GM19240 (cell line): ENCODE measurements around the gene SGCD.

Experiments used
- DNase-seq: peaks from one replicate; pipeline ENCODE4 v3.0.0; 2011; ENCODE audit warnings: low spot score; ENCODE audit not compliant: insufficient read length

The SGCD gene

GRCh38 chr5:156505101-156505500 is 178.1 kb downstream of the SGCD start:
- no peak for DNase-seq

GRCh38 chr5:156513123-156513815 is 186.3 kb downstream of the SGCD start:
- no peak for DNase-seq

GRCh38 chr5:156515121-156515520 is 188.2 kb downstream of the SGCD start:
- no peak for DNase-seq

GRCh38 chr5:156515803-156516360 is 188.9 kb downstream of the SGCD start:
- DNase-seq = no peak

GRCh38 chr5:156522651-156523529 is 195.9 kb downstream of the SGCD start:
- DNase-seq = no peak

GRCh38 chr5:156523607-156524006 is 196.6 kb downstream of the SGCD start:
- no peak for DNase-seq

- no peak for DNase-seq
Observed at GRCh38 chr5:156526081-156526925, 199.3 kb downstream of the SGCD start.

GRCh38 chr5:156527611-156528010 is 200.6 kb downstream of the SGCD start:
- no peak for DNase-seq

GRCh38 chr5:156528673-156529072 is 201.7 kb downstream of the SGCD start:
- no peak for DNase-seq

- DNase-seq = no peak
Observed at GRCh38 chr5:156529892-156530291, 202.9 kb downstream of the SGCD start.

GRCh38 chr5:156531199-156531598 is 204.2 kb downstream of the SGCD start:
- no peak for DNase-seq

- DNase-seq = no peak
Observed at GRCh38 chr5:156532921-156533320, 206.0 kb downstream of the SGCD start.

- no peak for DNase-seq
Observed at GRCh38 chr5:156534085-156534484, 207.1 kb downstream of the SGCD start.

- no peak for DNase-seq
Observed at GRCh38 chr5:156534906-156535485, 208.0 kb downstream of the SGCD start.

- DNase-seq = no peak
Observed at GRCh38 chr5:156540491-156540890, 213.5 kb downstream of the SGCD start.

- DNase-seq = no peak
Observed at GRCh38 chr5:156541582-156541981, 214.6 kb downstream of the SGCD start.

- DNase-seq = no peak
Observed at GRCh38 chr5:156543348-156544145, 216.6 kb downstream of the SGCD start.

- DNase-seq = no peak
Observed at GRCh38 chr5:156552855-156553358, 225.9 kb downstream of the SGCD start.

- no peak for DNase-seq
Observed at GRCh38 chr5:156556666-156557406, 229.9 kb downstream of the SGCD start.
